Measurements from ENCODE around the gene STPG4.
"Not testable (repeated sequence)": the region's sequence is repeated elsewhere in the genome, so short reads cannot be mapped to it uniquely, and the experiment has no call there.

STPG4 gene

DNA sequence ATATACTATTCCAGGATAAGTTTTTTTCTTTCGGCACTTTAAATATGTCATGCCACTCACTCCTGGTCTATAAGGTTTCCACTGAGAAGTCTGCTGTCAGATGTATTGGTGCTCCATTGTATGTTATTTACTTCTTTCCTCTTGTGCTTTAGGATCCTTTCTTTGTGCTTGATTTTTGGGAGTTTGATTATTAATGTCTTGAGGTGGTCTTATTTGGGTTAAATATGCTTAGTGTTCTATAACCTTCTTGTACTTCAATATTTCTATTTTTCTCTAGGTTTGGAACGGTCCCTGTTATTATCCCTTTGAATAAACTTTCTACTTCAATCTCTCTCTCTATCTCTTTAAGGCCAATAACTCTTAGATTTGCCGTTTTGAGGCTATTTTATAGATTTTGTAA, 28.3 kb downstream of the STPG4 start:
- Histone ChIP-seq H3K9me3 (ENCODE audit: control insufficient read depth, insufficient read depth, low read length) (no peaks in the 10 kb centered on the region), H3K4me1 (ENCODE audit: control insufficient read depth, insufficient read depth, low read length) (peaks cover 11% of the 10 kb centered on the region; the same call in 1 of the 2 replicates), H3K9ac (ENCODE audit: low read depth, low read length) (no peak overlapping the region)

DNA sequence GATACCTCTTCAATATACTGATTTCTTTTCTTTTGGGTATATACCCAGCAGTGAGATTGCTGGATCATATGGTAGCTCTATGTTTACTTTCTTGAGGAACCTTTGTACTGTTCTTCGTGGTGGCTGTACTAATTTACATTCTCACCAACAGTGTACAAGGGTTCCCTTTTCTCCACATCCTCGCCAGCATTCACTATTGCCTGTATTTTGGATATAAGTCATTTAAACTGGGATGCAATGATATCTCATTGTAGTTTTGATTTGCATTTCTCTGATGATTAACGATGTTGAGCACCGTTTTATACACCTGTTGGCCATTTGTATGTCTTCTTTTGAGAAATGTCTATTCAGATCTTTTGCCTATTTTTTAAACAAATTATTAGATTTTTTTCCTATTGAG, 30.4 kb downstream of the STPG4 start:
- H3K27ac ChIP-seq (ENCODE audit: low read depth, low read length); H3K9me3 ChIP-seq (ENCODE audit: control insufficient read depth, insufficient read depth, low read length); H3K36me3 ChIP-seq (ENCODE audit: control insufficient read depth, insufficient read depth, low read length); H3K4me3 ChIP-seq (ENCODE audit: low read depth, low read length); H3K9ac ChIP-seq (ENCODE audit: low read depth, low read length); H3K27me3 ChIP-seq (ENCODE audit: control insufficient read depth, insufficient read depth, low read length): not testable (repeated sequence)
- H3K4me1 ChIP-seq (ENCODE audit: control insufficient read depth, insufficient read depth, low read length), result peaks cover 18% of the 10 kb centered on the region

More for the DNA sequence above, 28.3 kb downstream of the STPG4 start:
- H3K36me3 ChIP-seq (ENCODE audit: control insufficient read depth, insufficient read depth, low read length), result no peaks in the 10 kb centered on the region
- no peak overlapping the region for H3K27ac ChIP-seq (ENCODE audit: low read depth, low read length)
- no peaks in the 10 kb centered on the region for H3K27me3 ChIP-seq (ENCODE audit: control insufficient read depth, insufficient read depth, low read length)
- no peak overlapping the region for H3K4me3 ChIP-seq (ENCODE audit: low read depth, low read length)

DNA sequence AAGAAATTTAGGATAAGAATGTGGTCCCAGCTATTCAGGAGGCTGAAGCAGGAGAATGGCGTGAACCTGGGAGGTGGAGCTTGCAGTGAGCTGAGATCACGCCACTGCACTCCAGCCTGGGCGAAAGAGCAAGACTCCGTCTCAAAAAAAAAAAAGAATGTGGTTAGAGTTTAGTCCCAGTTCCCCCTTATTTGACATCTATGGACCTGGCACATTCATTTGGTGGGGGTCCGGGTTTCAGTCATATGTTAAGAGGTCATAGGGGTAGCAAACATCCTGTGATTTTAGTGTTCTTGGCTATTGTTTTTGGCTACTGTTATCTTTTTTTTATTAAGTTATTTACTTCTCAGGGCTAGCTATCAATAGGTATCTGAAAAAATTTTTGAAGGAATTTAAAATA, 34.7 kb downstream of the STPG4 start:
- H3K4me1 ChIP-seq (ENCODE audit: control insufficient read depth, insufficient read depth, low read length); H3K4me3 ChIP-seq (ENCODE audit: low read depth, low read length); H3K9ac ChIP-seq (ENCODE audit: low read depth, low read length); H3K27me3 ChIP-seq (ENCODE audit: control insufficient read depth, insufficient read depth, low read length); H3K36me3 ChIP-seq (ENCODE audit: control insufficient read depth, insufficient read depth, low read length); H3K27ac ChIP-seq (ENCODE audit: low read depth, low read length); H3K9me3 ChIP-seq (ENCODE audit: control insufficient read depth, insufficient read depth, low read length): not testable (repeated sequence)

DNA sequence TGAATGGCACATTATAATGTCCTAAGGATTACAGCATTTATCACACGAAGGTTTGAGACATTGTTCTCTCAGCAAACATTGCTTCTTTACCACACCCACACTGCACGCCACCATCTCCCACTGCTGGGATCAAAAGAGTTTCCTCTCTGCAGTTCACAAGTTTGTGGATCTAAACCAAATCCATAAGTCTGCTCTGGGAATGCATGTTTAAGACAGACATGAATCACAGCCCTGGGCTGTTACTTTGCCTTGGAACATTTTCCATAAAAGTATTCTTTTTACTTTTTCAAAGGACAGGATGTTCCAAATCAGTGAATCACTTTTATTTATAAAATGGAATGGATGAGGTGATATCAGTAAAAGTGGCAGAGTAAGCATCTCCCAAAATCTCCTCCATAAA, 36.1 kb downstream of the STPG4 start:
- no peaks in the 10 kb centered on the region for H3K36me3 ChIP-seq (ENCODE audit: control insufficient read depth, insufficient read depth, low read length)
- H3K9ac ChIP-seq (ENCODE audit: low read depth, low read length), result no peak overlapping the region
- no peak overlapping the region for H3K27ac ChIP-seq (ENCODE audit: low read depth, low read length)

DNA sequence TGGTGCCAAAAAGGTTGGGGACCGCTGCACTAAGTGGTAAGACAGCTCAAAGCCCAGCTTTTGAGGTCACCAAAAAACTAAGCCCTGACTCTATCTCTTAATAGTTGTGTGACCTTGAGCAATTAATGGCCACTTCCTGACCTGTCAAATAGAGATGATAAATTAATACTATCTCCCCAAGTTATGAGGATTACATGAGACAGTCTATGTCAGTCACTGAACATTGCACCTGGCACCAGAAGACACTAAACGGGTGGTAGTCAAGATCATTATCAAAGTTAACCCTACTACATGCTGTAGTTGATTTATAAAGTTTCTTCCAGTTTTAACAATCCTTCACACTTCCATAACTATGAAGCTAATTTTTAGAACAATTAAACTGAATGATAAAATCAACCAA, 36.5 kb downstream of the STPG4 start:
- Histone ChIP-seq H3K4me1 (ENCODE audit: control insufficient read depth, insufficient read depth, low read length) (peaks cover 7% of the 10 kb centered on the region), H3K27ac (ENCODE audit: low read depth, low read length) (no peak overlapping the region), H3K9me3 (ENCODE audit: control insufficient read depth, insufficient read depth, low read length) (no peaks in the 10 kb centered on the region; the same call in 1 of the 2 replicates), H3K27me3 (ENCODE audit: control insufficient read depth, insufficient read depth, low read length) (no peaks in the 10 kb centered on the region), H3K36me3 (ENCODE audit: control insufficient read depth, insufficient read depth, low read length) (no peaks in the 10 kb centered on the region), H3K9ac (ENCODE audit: low read depth, low read length) (no peak overlapping the region), H3K4me3 (ENCODE audit: low read depth, low read length) (no peak overlapping the region)

More for the DNA sequence above, 36.1 kb downstream of the STPG4 start:
- no peaks in the 10 kb centered on the region; the same call in 1 of the 2 replicates for H3K9me3 ChIP-seq (ENCODE audit: control insufficient read depth, insufficient read depth, low read length)
- H3K4me3 ChIP-seq (ENCODE audit: low read depth, low read length), result no peak overlapping the region
- no peaks in the 10 kb centered on the region for H3K27me3 ChIP-seq (ENCODE audit: control insufficient read depth, insufficient read depth, low read length)
- peaks cover 7% of the 10 kb centered on the region for H3K4me1 ChIP-seq (ENCODE audit: control insufficient read depth, insufficient read depth, low read length)

DNA sequence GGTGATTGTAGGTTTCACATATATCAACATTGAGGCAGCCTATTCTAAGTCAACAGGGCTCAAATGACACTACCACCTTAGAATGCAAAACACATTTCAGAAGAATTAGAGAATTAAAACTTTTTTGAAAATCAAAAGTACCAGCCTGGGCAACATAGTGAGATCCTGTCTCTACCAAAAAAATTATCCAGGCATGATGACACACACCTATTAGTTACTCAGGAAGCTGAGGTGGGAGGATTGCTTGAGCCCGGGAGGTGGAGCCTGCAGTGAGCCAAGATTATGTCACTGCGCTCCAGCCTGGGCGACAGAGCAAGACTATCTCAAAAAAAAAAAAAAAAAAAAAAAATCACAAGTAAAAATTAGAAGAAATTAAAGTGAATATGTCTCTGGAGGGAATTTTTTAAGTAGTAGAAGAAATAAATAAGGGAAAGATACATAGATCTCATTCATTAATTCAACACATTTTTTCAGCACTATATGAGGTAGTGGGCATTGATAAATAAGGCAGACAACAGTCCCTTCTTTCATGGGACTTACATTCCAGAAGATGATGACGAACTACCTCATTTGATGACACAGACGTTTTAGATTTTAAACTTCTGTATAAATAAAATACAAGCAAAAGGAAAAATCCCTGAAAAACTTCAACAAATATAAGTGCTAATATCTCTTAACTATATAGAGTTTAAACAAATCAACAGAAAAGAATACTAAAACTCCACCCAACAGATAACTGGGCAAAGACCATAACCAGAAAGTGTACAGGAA, 42.3 kb downstream of the STPG4 start:
- Histone ChIP-seq H3K4me1 (ENCODE audit: control insufficient read depth, insufficient read depth, low read length) (no peaks in the 10 kb centered on the region), H3K27me3 (ENCODE audit: control insufficient read depth, insufficient read depth, low read length) (no peaks in the 10 kb centered on the region), H3K4me3 (ENCODE audit: low read depth, low read length) (no peak overlapping the region), H3K27ac (ENCODE audit: low read depth, low read length) (no peak overlapping the region), H3K9ac (ENCODE audit: low read depth, low read length) (no peak overlapping the region), H3K9me3 (ENCODE audit: control insufficient read depth, insufficient read depth, low read length) (no peaks in the 10 kb centered on the region), H3K36me3 (ENCODE audit: control insufficient read depth, insufficient read depth, low read length) (no peaks in the 10 kb centered on the region)

DNA sequence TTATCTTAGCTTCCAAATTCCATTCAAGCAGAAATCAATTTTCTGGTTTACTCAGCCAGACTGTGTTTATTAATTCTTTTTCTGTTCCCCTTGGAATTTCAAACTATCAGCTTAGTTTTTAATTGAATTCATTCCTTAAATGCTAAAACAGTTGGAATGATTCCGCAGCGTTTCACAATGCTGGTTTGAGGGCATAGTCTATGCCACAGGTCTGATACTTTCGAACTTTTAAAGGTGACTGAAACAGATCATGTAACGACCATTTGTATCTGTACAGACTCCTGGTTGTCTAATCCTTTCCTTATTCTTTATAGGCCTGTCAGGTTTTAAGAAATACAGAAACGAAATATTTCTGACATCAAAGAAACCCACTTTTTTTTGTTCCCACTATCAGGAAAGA, 45.4 kb downstream of the STPG4 start:
- Histone ChIP-seq H3K9me3 (ENCODE audit: control insufficient read depth, insufficient read depth, low read length) (no peaks in the 10 kb centered on the region), H3K36me3 (ENCODE audit: control insufficient read depth, insufficient read depth, low read length) (no peaks in the 10 kb centered on the region), H3K27me3 (ENCODE audit: control insufficient read depth, insufficient read depth, low read length) (no peaks in the 10 kb centered on the region), H3K4me3 (ENCODE audit: low read depth, low read length) (no peak overlapping the region), H3K9ac (ENCODE audit: low read depth, low read length) (no peak overlapping the region), H3K27ac (ENCODE audit: low read depth, low read length) (no peak overlapping the region), H3K4me1 (ENCODE audit: control insufficient read depth, insufficient read depth, low read length) (no peaks in the 10 kb centered on the region)

DNA sequence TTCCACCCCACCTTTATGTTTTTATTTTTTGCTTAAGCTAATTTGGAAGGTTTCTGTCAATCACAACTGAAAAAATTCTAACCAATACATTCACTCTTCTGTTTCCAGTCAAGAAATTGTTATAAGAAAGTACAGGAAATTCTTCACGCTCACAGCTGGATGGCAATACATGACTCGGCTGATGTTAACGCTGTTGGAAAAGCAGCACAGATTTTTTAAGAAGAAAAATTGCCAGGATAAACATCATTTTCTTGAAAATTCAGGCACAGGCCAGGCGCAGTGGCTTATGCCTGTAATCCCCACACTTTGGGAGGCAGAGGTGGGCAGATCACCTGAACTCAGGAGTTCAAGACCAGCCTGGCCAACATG, 46.1 kb downstream of the STPG4 start:
- Histone ChIP-seq H3K4me1 (ENCODE audit: control insufficient read depth, insufficient read depth, low read length) (no peaks in the 10 kb centered on the region), H3K9ac (ENCODE audit: low read depth, low read length) (no peak overlapping the region), H3K27me3 (ENCODE audit: control insufficient read depth, insufficient read depth, low read length) (no peaks in the 10 kb centered on the region), H3K27ac (ENCODE audit: low read depth, low read length) (no peak overlapping the region), H3K36me3 (ENCODE audit: control insufficient read depth, insufficient read depth, low read length) (no peaks in the 10 kb centered on the region), H3K9me3 (ENCODE audit: control insufficient read depth, insufficient read depth, low read length) (no peaks in the 10 kb centered on the region), H3K4me3 (ENCODE audit: low read depth, low read length) (no peak overlapping the region)

DNA sequence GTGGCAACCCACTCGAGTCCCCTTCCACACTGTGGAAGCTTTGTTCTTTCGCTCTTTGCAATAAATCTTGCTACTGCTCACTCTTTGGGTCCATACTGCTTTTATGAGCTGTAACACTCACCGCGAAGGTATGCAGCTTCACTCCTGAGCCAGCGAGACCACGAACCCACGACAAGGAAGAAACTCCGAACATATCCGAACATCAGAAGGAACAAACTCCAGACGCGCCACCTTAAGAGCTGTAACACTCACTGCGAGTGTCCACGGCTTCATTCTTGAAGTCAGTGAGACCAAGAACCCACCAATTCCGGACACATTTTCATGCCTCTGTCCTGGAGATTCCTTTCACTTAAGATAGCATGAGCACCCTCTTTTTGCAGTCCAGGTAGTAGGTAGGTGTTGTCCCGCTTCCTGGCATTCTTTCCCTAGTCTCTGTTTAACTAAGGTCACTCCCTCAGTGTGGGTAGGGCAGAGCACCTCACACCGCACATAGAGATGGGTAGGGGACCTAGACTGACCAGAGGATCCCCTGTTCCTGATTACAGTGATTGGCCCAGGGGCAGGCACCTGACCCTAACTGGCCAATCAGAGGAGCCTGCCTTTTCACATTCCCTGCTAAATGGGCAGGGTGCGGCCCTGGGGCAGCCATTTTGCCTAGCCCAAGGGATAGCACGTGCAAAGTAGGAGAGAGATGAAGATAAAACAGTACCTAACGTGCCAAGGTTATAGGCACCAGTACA, 46.7 kb downstream of the STPG4 start:
- not testable (repeated sequence) for H3K36me3 ChIP-seq (ENCODE audit: control insufficient read depth, insufficient read depth, low read length); H3K9me3 ChIP-seq (ENCODE audit: control insufficient read depth, insufficient read depth, low read length); H3K4me3 ChIP-seq (ENCODE audit: low read depth, low read length); H3K27me3 ChIP-seq (ENCODE audit: control insufficient read depth, insufficient read depth, low read length); H3K9ac ChIP-seq (ENCODE audit: low read depth, low read length); H3K4me1 ChIP-seq (ENCODE audit: control insufficient read depth, insufficient read depth, low read length); H3K27ac ChIP-seq (ENCODE audit: low read depth, low read length)

DNA sequence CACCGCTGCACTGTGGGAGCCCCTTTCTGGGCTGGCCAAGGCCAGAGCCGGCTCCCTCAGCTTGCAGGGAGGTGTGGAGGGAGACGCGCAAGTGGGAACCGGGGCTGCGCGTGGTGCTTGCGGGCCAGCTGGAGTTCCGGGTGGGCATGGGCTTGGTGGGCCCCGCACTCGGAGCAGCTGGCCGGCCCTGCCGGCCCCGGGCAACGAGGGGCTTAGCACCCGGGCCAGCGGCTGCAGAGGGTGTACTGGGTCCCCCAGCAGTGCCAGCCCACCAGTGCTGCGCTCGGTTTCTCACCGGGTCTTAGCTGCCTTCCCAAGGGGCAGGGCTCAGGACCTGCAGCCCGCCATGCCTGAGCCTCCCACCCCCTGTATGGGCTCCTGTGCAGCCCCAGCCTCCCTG, 47.9 kb downstream of the STPG4 start:
- H3K9ac ChIP-seq (ENCODE audit: low read depth, low read length); H3K36me3 ChIP-seq (ENCODE audit: control insufficient read depth, insufficient read depth, low read length); H3K4me1 ChIP-seq (ENCODE audit: control insufficient read depth, insufficient read depth, low read length); H3K4me3 ChIP-seq (ENCODE audit: low read depth, low read length); H3K27ac ChIP-seq (ENCODE audit: low read depth, low read length); H3K27me3 ChIP-seq (ENCODE audit: control insufficient read depth, insufficient read depth, low read length); H3K9me3 ChIP-seq (ENCODE audit: control insufficient read depth, insufficient read depth, low read length): not testable (repeated sequence)

DNA sequence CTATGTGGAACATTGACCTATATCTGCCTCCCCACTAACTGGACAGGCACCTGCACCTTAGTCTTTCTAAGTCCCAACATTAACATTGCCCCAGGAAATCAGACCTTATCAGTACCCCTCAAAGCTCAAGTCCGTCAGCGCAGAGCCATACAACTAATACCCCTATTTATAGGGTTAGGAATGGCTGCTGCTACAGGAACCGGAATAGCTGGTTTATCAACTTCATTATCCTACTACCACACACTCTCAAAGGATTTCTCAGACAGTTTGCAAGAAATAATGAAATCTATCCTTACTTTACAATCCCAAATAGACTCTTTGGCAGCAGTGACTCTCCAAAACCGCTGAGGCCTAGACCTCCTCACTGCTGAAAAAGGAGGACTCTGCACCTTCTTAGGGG, 48.9 kb downstream of the STPG4 start:
- not testable (repeated sequence) for H3K4me1 ChIP-seq (ENCODE audit: control insufficient read depth, insufficient read depth, low read length); H3K27me3 ChIP-seq (ENCODE audit: control insufficient read depth, insufficient read depth, low read length); H3K36me3 ChIP-seq (ENCODE audit: control insufficient read depth, insufficient read depth, low read length); H3K9ac ChIP-seq (ENCODE audit: low read depth, low read length); H3K27ac ChIP-seq (ENCODE audit: low read depth, low read length); H3K4me3 ChIP-seq (ENCODE audit: low read depth, low read length); H3K9me3 ChIP-seq (ENCODE audit: control insufficient read depth, insufficient read depth, low read length)

Data from HUES48 (cell line).